ENCODE measurements around the gene FCN1. TPM values are rescaled to one million over a fixed set of nuclear protein-coding genes. Genes with fewer than 3 reads are reported as not detected.

Gene FCN1
- total and polyA plus RNA-seq, 2 of the 8 experiments (the other 6 are each of a cell fraction or from before 2014, with no cell fraction given), result not detected

DNA sequence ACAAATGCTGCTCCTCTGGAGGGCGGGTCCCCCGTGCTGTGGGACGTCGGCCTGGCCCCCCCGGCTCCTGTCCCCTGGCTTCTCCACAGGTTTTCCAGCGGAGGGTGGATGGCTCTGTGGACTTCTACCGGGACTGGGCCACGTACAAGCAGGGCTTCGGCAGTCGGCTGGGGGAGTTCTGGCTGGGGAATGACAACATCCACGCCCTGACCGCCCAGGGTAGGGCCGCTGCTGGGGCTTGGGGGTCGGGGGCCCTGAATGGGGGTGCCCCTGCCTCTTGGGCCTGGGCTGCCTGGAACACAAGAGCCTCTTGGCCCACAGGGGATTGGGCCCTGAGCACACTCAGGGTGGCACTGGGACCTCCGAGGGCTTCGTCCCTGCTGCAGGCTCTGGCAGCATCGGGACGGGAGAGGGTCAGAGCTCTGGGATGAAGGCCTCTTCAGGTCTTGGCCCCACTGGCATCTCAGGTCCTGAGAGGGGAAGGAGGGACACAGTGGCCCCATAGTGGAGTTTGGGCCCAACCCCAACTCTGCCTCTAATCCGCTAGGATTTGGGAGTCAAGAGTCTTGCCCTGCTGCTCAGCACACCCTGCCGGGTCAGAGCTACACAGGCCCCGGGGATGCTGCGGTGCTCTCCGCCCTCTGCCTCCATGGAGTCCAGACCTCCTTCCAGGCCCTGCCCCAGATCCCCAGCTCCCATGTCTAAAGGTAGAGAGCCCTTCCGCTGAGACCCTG, 31.9 kb downstream of the FCN1 start:
- Histone ChIP-seq H3K9ac (replicated peaks in 1 of 4; ENCODE audit: extremely low read depth in 1 of 4, low read depth in 3 of 4, low read length in 3 of 4) (no peak overlapping the region), H2BK15ac (ENCODE audit: low read length) (no peak overlapping the region)

More for the DNA sequence above, 31.9 kb downstream of the FCN1 start:
- Histone ChIP-seq H3K4me3 (ENCODE audit: extremely low read depth in 1 of 4, insufficient read depth in 2 of 4, low read depth in 3 of 4, low read length in 4 of 4) (no peak overlapping the region), H2BK12ac (ENCODE audit: low read depth, low read length) (no peak overlapping the region), H3K4ac (replicated peaks; ENCODE audit: insufficient read length, low read depth, low read length) (no peak overlapping the region), H4K91ac (replicated peaks; ENCODE audit: insufficient read length, low read length) (no peak overlapping the region), H4K5ac (ENCODE audit: insufficient read length, low read depth, low read length) (no peak overlapping the region), H3K27ac (ENCODE audit: low read depth, low read length) (no peak overlapping the region), H3K23me2 (ENCODE audit: low read depth, low read length) (no peaks in the 10 kb centered on the region; the same call in 1 of the 2 replicates), H3K27me3 (replicated peaks in 1 of 4; ENCODE audit: control insufficient read depth in 3 of 4, extremely low read depth in 1 of 4, insufficient read depth in 3 of 4, low read length in 3 of 4) (no peaks in the 10 kb centered on the region), H2BK5ac (ENCODE audit: low read depth, low read length) (no peak overlapping the region), H2BK120ac (replicated peaks; ENCODE audit: low read depth, low read length) (no peak overlapping the region), H3K79me2 (ENCODE audit: control insufficient read depth in 1 of 2, insufficient read depth in 2 of 2, low read length in 2 of 2) (no peaks in the 10 kb centered on the region), H3K4me2 (ENCODE audit: insufficient read depth in 1 of 2, low read depth in 2 of 2, low read length in 2 of 2) (no peak overlapping the region), H4K8ac (ENCODE audit: extremely low read depth, insufficient read depth, low read length) (no peak overlapping the region), H2AK5ac (ENCODE audit: low read depth, low read length) (no peak overlapping the region), H2AFZ (ENCODE audit: low read length) (no peak overlapping the region), H4K20me1 (replicated peaks in 1 of 2; ENCODE audit: control insufficient read depth in 1 of 2, insufficient read depth in 2 of 2, low read length in 2 of 2) (no peaks in the 10 kb centered on the region), H3K36me3 (ENCODE audit: control insufficient read depth in 2 of 4, insufficient read depth in 4 of 4, low read length in 3 of 4) (no peaks in the 10 kb centered on the region), H3K4me1 (replicated peaks in 1 of 4; ENCODE audit: control insufficient read depth in 3 of 4, insufficient read depth in 4 of 4, low read length in 3 of 4) (no peaks in the 10 kb centered on the region), H3K9me3 (ENCODE audit: insufficient read depth in 2 of 2, low read depth in 1 of 2, low read length in 1 of 2) (no peaks in the 10 kb centered on the region), H3K14ac (ENCODE audit: insufficient read length) (no peak overlapping the region), H2BK20ac (ENCODE audit: low read length) (no peak overlapping the region), H3K23ac (ENCODE audit: insufficient read length) (no peak overlapping the region), H3K18ac (ENCODE audit: extremely low read depth, low read length) (no peak overlapping the region), H3K56ac (replicated peaks; ENCODE audit: insufficient read length, low read depth, low read length) (no peak overlapping the region), H3K79me1 (ENCODE audit: low read depth, low read length) (no peaks in the 10 kb centered on the region)
- FAIRE-seq, result no peak
- 89% methylated on average over 16 of the region's 24 CpGs; no CpG with 5 or more reads in 1 of the 2 experiments for WGBS, 2 experiments (ENCODE audit: extremely low coverage in 1 of 2, insufficient coverage in 1 of 2, insufficient read length in 1 of 2, insufficient replicate concordance in 2 of 2, low coverage in 1 of 2, low lambda C conversion rate in 2 of 2, missing lambda C conversion rate in 1 of 2)
- DNase-seq (ENCODE audit: low read depth in 1 of 2, low spot score in 2 of 2), result no peak
- POLR2A ChIA-PET (ENCODE audit: partially characterized antibody), result no interaction called here
- CTCF ChIA-PET (ENCODE audit: partially characterized antibody), result no interaction called here
- no peak for TF ChIP-seq SIN3A (conservative IDR thresholded peaks at IDR 0.05 in 1 of 2, IDR thresholded peaks at IDR 0.05 in 1 of 2; ENCODE audit: low read depth in 1 of 2, low read length in 2 of 2)
- no peak for TF ChIP-seq SP2 (IDR thresholded peaks at IDR 0.05; ENCODE audit: low read length)
- no peak for TF ChIP-seq BRCA1 (IDR thresholded peaks at IDR 0.05; ENCODE audit: low read depth, low read length)
- TF ChIP-seq SIRT6 (IDR thresholded peaks at IDR 0.05; ENCODE audit: low read length), result no peak
- TF ChIP-seq GTF2F1 (IDR thresholded peaks at IDR 0.05; ENCODE audit: borderline replicate concordance, low read depth, low read length), result no peak
- TF ChIP-seq EP300 (IDR thresholded peaks at IDR 0.05; ENCODE audit: borderline replicate concordance in 1 of 2, low read depth in 2 of 2, low read length in 2 of 2), result no peak
- TF ChIP-seq FOSL1 (IDR thresholded peaks at IDR 0.05; ENCODE audit: insufficient read depth, low read depth, low read length), result no peak
- no peak for TF ChIP-seq ZNF274 (IDR thresholded peaks at IDR 0.05; ENCODE audit: borderline replicate concordance, extremely low read depth, low read length)
- no peak for TF ChIP-seq HDAC2 (IDR thresholded peaks at IDR 0.05; ENCODE audit: borderline replicate concordance in 1 of 2, low read depth in 2 of 2, low read length in 2 of 2)
- TF ChIP-seq KDM5A (IDR thresholded peaks at IDR 0.05; ENCODE audit: low read length), result no peak
- TF ChIP-seq TEAD4 (IDR thresholded peaks at IDR 0.05; ENCODE audit: low read depth, low read length), result no peak

Measured in H1 (cell line).